MCF 10A (cell line): ENCODE data around the gene NME9. TPM values are rescaled to one million over a fixed set of nuclear protein-coding genes. Genes with fewer than 3 reads are reported as not detected.
A peak's percentile ranks its signal among the peaks of the same experiment; 100 is the strongest.

ENCODE experiments used
- BruUV-seq: library from RNA; stranded (reverse); fragments of 400-500 nt; replicated peaks from 2 replicates; lab custom pipeline; 2021; lab: Mats Ljungman, UMichigan
- CTCF ChIA-PET: fragments of 300-600 bp; sonication (Branson Sonifier 250); formaldehyde crosslinking; extraction: SDS; loops from one replicate; lab custom pipeline; 2021; ENCODE audit warnings: antibody characterized with exemption, inconsistent platforms; lab: Yijun Ruan, JAX
- POLR2A ChIA-PET: fragments of 300-600, 350-650 bp; sonication (Branson Sonifier 250); formaldehyde crosslinking; extraction: SDS; loops from one replicate; lab custom pipeline; 2020; ENCODE audit warnings: antibody characterized with exemption, inconsistent platforms; lab: Yijun Ruan, JAX
- DNase-seq: peaks from one replicate; pipeline ENCODE4 v3.0.0-alpha.2; 2018; ENCODE audit not compliant: unreplicated experiment
- H3K27ac Mint-ChIP-seq: one replicate; pipeline ENCODE4 v1.8.0; 2022; ENCODE audit warnings: mild to moderate bottlenecking, low read depth, mixed read lengths; ENCODE audit not compliant: unreplicated experiment
- H3K27me3 Mint-ChIP-seq: one replicate; pipeline ENCODE4 v1.8.0; 2022; ENCODE audit warnings: mixed read lengths; ENCODE audit not compliant: insufficient read depth, unreplicated experiment
- H3K36me3 Mint-ChIP-seq: one replicate; pipeline ENCODE4 v1.8.0; 2022; ENCODE audit warnings: mild to moderate bottlenecking, moderate library complexity, mixed read lengths; ENCODE audit not compliant: insufficient read depth, unreplicated experiment
- H3K4me1 Mint-ChIP-seq: one replicate; pipeline ENCODE4 v1.8.0; 2022; ENCODE audit warnings: mixed read lengths; ENCODE audit not compliant: insufficient read depth, unreplicated experiment
- H3K4me3 Mint-ChIP-seq: one replicate; pipeline ENCODE4 v1.8.0; 2022; ENCODE audit warnings: mild to moderate bottlenecking, moderate library complexity, mixed read lengths; ENCODE audit not compliant: unreplicated experiment
- H3K9me3 Mint-ChIP-seq: one replicate; pipeline ENCODE4 v1.8.0; 2022; ENCODE audit warnings: mixed read lengths; ENCODE audit not compliant: unreplicated experiment
- intact Hi-C: fragments of 100-400 bp; cut with micrococcal nuclease; formaldehyde crosslinking; loops from 2 replicates; pipeline ENCODE4 v1.14.1; 2022
- total RNA-seq: library from RNA; stranded (reverse); gene quantifications from 2 replicates; pipeline ENCODE4 v1.2.3, GENCODE V29; 2022
- TF ChIP-seq, protein P1 (sequence below): fragments of 200-600 bp; IDR thresholded peaks from one replicate; pipeline ENCODE4 v1.8.0; 2022; ENCODE audit warnings: antibody characterized with exemption, mild to moderate bottlenecking; ENCODE audit not compliant: unreplicated experiment

The NME9 gene
- total RNA-seq, 1 experiment from 2014 or later = not detected

DNA sequence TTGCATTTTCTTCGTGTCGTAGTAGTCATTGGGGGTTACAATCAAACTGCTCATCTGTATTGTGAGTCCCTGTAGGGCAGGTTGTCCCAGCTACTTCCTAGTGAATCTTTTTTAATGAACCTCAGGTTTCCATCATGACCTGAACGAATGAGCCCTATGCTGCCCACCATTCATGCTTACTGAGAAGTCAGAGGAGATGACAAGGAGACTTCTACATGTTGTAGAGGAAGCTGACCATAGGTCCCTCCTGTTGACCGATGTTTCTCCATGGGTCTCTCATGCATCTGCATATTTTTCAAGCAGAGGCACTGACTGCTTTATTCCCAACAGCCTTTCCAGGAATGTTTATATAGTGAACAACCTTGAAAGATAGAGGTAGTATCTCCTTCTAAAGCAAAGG lies 5.0 kb upstream of the NME9 start:
- ChIA-PET POLR2A (interaction anchor here (0.6 to 0.9 kb wide), 2 partner anchors 147 to 1378 kb away, joined by 3 read pairs; partner anchors contain the start of gene ARMC8), CTCF (interaction anchor here (0.6 to 3.3 kb wide), 8 partner anchors 13 to 588 kb away, joined by 3 to 20 read pairs (median 4); no protein-coding TSS in a partner anchor)
- TF ChIP-seq, protein P1, sequence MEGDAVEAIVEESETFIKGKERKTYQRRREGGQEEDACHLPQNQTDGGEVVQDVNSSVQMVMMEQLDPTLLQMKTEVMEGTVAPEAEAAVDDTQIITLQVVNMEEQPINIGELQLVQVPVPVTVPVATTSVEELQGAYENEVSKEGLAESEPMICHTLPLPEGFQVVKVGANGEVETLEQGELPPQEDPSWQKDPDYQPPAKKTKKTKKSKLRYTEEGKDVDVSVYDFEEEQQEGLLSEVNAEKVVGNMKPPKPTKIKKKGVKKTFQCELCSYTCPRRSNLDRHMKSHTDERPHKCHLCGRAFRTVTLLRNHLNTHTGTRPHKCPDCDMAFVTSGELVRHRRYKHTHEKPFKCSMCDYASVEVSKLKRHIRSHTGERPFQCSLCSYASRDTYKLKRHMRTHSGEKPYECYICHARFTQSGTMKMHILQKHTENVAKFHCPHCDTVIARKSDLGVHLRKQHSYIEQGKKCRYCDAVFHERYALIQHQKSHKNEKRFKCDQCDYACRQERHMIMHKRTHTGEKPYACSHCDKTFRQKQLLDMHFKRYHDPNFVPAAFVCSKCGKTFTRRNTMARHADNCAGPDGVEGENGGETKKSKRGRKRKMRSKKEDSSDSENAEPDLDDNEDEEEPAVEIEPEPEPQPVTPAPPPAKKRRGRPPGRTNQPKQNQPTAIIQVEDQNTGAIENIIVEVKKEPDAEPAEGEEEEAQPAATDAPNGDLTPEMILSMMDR = no peak
- Mint-ChIP-seq H3K9me3 (no peaks in the 10 kb centered on the region), H3K27ac (no peak overlapping the region), H3K27me3 (no peaks in the 10 kb centered on the region), H3K36me3 (no peaks in the 10 kb centered on the region), H3K4me3 (no peak overlapping the region), H3K4me1 (no peaks in the 10 kb centered on the region)
- no TSS peak for BruUV-seq
- DNase-seq = no peak
- intact Hi-C loops = loop anchor here (5.0 kb wide), 3 partner anchors 83 to 603 kb away; partner anchors contain the start of gene CEP70

DNA sequence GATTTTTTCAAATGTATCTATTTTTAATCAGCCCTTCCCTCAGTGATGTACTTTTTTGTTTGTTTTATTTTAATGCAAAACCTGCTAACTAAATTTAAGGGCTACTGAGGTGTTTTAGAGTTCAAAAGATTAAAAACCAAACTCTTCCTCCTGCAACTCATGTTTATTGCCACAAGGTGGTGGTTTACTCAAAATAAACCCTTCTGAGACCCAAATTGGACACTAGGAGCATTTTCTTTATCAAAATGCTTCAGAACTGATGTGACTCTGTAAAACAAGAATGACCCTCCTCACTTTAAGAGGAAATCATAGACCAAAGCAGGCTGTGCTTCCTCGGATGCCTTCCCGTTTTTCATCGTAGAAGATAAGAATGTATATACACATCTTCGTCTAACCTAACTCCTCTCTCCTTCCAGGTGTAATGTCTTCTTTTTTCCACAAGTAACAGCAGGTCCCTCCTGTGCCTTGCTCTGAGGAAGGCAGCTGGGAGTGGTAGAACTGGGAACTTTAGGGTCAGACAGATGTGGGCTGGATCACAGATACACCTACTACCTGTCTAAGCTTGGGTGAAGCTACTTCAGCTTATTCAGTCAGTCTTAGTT lies 2.9 kb upstream of the NME9 start:
- Mint-ChIP-seq H3K9me3 (no peaks in the 10 kb centered on the region), H3K27me3 (no peaks in the 10 kb centered on the region), H3K36me3 (no peaks in the 10 kb centered on the region), H3K4me1 (no peaks in the 10 kb centered on the region), H3K27ac (no peak overlapping the region), H3K4me3 (no peak overlapping the region)
- intact Hi-C loops = loop anchor here (1.0 to 5.0 kb wide), 5 partner anchors 66 to 605 kb away; partner anchors contain the start of gene CEP70
- no TSS peak for BruUV-seq
- peak; percentile 55 for DNase-seq
- CTCF ChIA-PET = interaction anchor here (0.6 to 3.0 kb wide), 27 partner anchors 10 to 590 kb away, joined by 3 to 11 read pairs (median 3); partner anchors contain the start of genes ARMC8 and CEP70
- TF ChIP-seq, protein P1 = peak; percentile 60
- POLR2A ChIA-PET = no interaction called here

DNA sequence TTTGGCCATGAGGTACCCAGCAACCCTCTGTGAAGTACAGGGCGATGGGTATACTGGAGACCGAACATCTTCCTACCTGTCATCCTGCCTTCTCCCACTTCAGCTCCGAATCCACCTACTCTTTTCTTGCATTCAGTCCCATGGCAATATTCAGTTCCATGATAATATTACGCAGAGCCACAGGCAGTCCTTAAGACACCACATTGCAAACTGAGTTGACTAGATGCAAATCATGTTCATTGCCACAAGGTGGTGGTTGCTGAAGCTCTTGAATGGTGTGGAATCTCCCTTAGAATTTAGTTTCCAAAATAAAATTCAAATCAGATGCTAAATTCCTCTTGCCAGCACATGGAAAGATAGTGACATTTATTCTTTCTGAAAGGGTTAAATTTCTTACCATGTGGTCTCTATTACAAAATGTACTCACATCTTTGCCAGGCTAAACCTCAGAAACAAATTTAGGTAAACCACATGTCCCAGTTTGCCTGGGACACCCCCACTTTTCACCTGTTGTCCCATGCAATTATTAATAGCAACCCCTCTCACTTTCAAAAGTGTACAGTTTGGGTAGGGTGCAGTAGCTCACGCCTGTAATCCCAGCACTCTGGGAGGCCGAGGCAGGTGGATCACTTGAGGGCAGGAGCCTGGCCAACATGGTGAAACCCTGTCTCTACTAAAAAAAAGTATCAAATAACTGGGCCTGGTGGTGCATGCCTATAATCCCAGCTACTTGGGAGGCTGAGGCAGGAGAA lies 1.7 kb upstream of the NME9 start:
- BruUV-seq = no TSS peak

More for the DNA sequence above, 1.7 kb upstream of the NME9 start:
- intact Hi-C loops = loop anchor here (5.0 kb wide), 3 partner anchors 86 to 606 kb away; partner anchors contain the start of gene CEP70
- no peaks in the 10 kb centered on the region for H3K27me3 Mint-ChIP-seq
- no peak overlapping the region for H3K27ac Mint-ChIP-seq
- no peaks in the 10 kb centered on the region for H3K4me1 Mint-ChIP-seq
- DNase-seq = no peak
- H3K9me3 Mint-ChIP-seq = no peaks in the 10 kb centered on the region
- ChIA-PET CTCF (interaction anchor here (0.5 to 3.0 kb wide), 32 partner anchors 9 to 970 kb away, joined by 3 to 11 read pairs (median 4); partner anchors contain the start of gene MRAS), POLR2A (interaction anchor here (1.1 to 1.3 kb wide), 2 partner anchors 12 to 17 kb away, joined by 3 to 4 read pairs; partner anchors contain the start of gene MRAS)
- no peak overlapping the region for H3K4me3 Mint-ChIP-seq
- no peaks in the 10 kb centered on the region for H3K36me3 Mint-ChIP-seq
- TF ChIP-seq, protein P1 = peak; percentile 3
